IMR-90 (cell line): ENCODE results near the gene PTPRN2. TPM values are rescaled to one million over a fixed set of nuclear protein-coding genes. Genes with fewer than 3 reads are reported as not detected.

Source experiments
- ATAC-seq: fragments of 200-7000 bp; cut with Tn5 transposase; 2 replicates; pipeline ENCODE4 v1.9.1; 2020; ENCODE audit warnings: low read depth, mild to moderate bottlenecking, moderate library complexity
- BruUV-seq: library from RNA; stranded (reverse); fragments of 400-500 nt; replicated peaks from 2 replicates; lab custom pipeline; 2021; lab: Mats Ljungman, UMichigan
- CTCF ChIA-PET: fragments of 300-600 bp; formaldehyde crosslinking; extraction: SDS; loops from one replicate; lab custom pipeline; 2021; ENCODE audit warnings: antibody characterized with exemption; lab: Yijun Ruan, JAX
- POLR2A ChIA-PET: fragments of 300-600 bp; sonication (Branson Sonifier 250); formaldehyde crosslinking; loops from one replicate; lab custom pipeline; 2022; ENCODE audit warnings: antibody characterized with exemption; ENCODE audit not compliant: unreplicated experiment; lab: Charles Lee
- DNase-seq: peaks from one replicate; pipeline ENCODE4 v3.0.0; 2013
- H2AFZ ChIP-seq: replicated peaks from 2 replicates; pipeline ENCODE3; 2013; ENCODE audit warnings: low read length, mild to moderate bottlenecking; ENCODE audit not compliant: poor library complexity
- H2AK5ac ChIP-seq: 2 replicates; pipeline ENCODE4 v1.6.1; 2013; ENCODE audit warnings: low read depth, low read length, inconsistent platforms
- H2AK9ac ChIP-seq: replicated peaks from 2 replicates; pipeline ENCODE3; 2013; ENCODE audit warnings: mild to moderate bottlenecking, low read depth, low read length, moderate library complexity; ENCODE audit not compliant: poor library complexity
- H2BK120ac ChIP-seq: 2 replicates; pipeline ENCODE4 v1.6.1; 2013; ENCODE audit warnings: low read depth, low read length, inconsistent platforms
- H2BK15ac ChIP-seq: 3 replicates; pipeline ENCODE4 v1.6.1; 2013; ENCODE audit warnings: low read depth, low read length, inconsistent platforms
- H2BK20ac ChIP-seq: 2 replicates; pipeline ENCODE4 v1.6.1; 2013; ENCODE audit warnings: low read depth, mild to moderate bottlenecking, inconsistent platforms, low read length, moderate library complexity
- H2BK5ac ChIP-seq: 2 replicates; pipeline ENCODE4 v1.6.1; 2013; ENCODE audit warnings: mild to moderate bottlenecking, low read depth, low read length, inconsistent platforms; ENCODE audit not compliant: poor library complexity, severe bottlenecking
- H3K14ac ChIP-seq: replicated peaks from 2 replicates; pipeline ENCODE4 v1.6.1; 2013; ENCODE audit warnings: low read depth, low read length, inconsistent platforms
- H3K18ac ChIP-seq: 2 replicates; pipeline ENCODE4 v1.6.1; 2013; ENCODE audit warnings: low read depth, low read length, control low read depth
- H3K23ac ChIP-seq: 2 replicates; pipeline ENCODE4 v1.6.1; 2013; ENCODE audit warnings: low read depth, low read length, inconsistent platforms
- H3K27ac ChIP-seq: 2 replicates; pipeline ENCODE4 v1.5.1; 2013; ENCODE audit warnings: mild to moderate bottlenecking, control low read depth, low read length; ENCODE audit not compliant: insufficient read depth
- H3K27me3 ChIP-seq: 2 replicates; pipeline ENCODE4 v1.6.1; 2013; ENCODE audit warnings: low read length; ENCODE audit not compliant: control insufficient read depth, insufficient read depth
- H3K36me3 ChIP-seq: 2 replicates; pipeline ENCODE4 v1.6.1; 2013; ENCODE audit warnings: low read length, mixed read lengths; ENCODE audit not compliant: control insufficient read depth, insufficient read depth
- H3K4ac ChIP-seq: 2 replicates; pipeline ENCODE4 v1.6.1; 2013; ENCODE audit warnings: low read depth, low read length, inconsistent platforms
- H3K4me1 ChIP-seq: 2 replicates; pipeline ENCODE4 v1.6.1; 2013; ENCODE audit warnings: low read length, mixed read lengths; ENCODE audit not compliant: control insufficient read depth, insufficient read depth
- H3K4me2 ChIP-seq: 2 replicates; pipeline ENCODE4 v1.6.1; 2013; ENCODE audit warnings: low read depth, mild to moderate bottlenecking, control low read depth, low read length, moderate library complexity
- H3K4me3 ChIP-seq: 2 replicates; pipeline ENCODE4 v1.5.1; 2013; ENCODE audit warnings: low read depth, mild to moderate bottlenecking, control low read depth, low read length, moderate library complexity; ENCODE audit not compliant: insufficient read depth
- H3K56ac ChIP-seq: 2 replicates; pipeline ENCODE4 v1.6.1; 2013; ENCODE audit warnings: low read length, inconsistent platforms; ENCODE audit not compliant: insufficient read depth; ENCODE audit errors: extremely low read depth
- H3K79me1 ChIP-seq, 2 experiments: 2 replicates each; pipeline ENCODE4 v1.6.1; 2013; ENCODE audit warnings: low read length in 2 of 2, inconsistent platforms in 1 of 2, low read depth in 1 of 2
- H3K9ac ChIP-seq: 2 replicates; pipeline ENCODE4 v1.6.1; 2013; ENCODE audit warnings: low read depth, low read length, control low read depth
- H3K9me1 ChIP-seq: 2 replicates; pipeline ENCODE4 v1.6.1; 2013; ENCODE audit warnings: low read length, inconsistent platforms; ENCODE audit not compliant: insufficient read depth
- H3K9me3 ChIP-seq: 2 replicates; pipeline ENCODE4 v1.6.1; 2013; ENCODE audit warnings: low read length; ENCODE audit not compliant: control insufficient read depth, insufficient read depth
- H4K20me1 ChIP-seq: 2 replicates; pipeline ENCODE4 v1.6.1; 2013; ENCODE audit warnings: low read length, inconsistent platforms; ENCODE audit not compliant: insufficient read depth
- H4K5ac ChIP-seq: 2 replicates; pipeline ENCODE4 v1.6.1; 2013; ENCODE audit warnings: mild to moderate bottlenecking, low read depth, low read length, control low read depth
- H4K8ac ChIP-seq, 2 experiments: 2 replicates each; pipeline ENCODE4 v1.6.1; 2013; ENCODE audit warnings: low read depth in 2 of 2, low read length in 2 of 2, control low read depth in 1 of 2, inconsistent platforms in 1 of 2
- H4K91ac ChIP-seq: 2 replicates; pipeline ENCODE4 v1.6.1; 2013; ENCODE audit warnings: low read depth, low read length, inconsistent platforms; ENCODE audit not compliant: insufficient read depth
- BHLHE40 ChIP-seq: fragments of 150-350 bp; IDR thresholded peaks from 2 replicates; pipeline ENCODE4 v1.6.1; 2016; ENCODE audit warnings: mild to moderate bottlenecking, low read depth, low read length
- CEBPB ChIP-seq: IDR thresholded peaks from 2 replicates; pipeline ENCODE4 v1.6.1; 2012; ENCODE audit warnings: low read depth, low read length, improper control_type of control experiment
- CHD1 ChIP-seq: IDR thresholded peaks from 2 replicates; pipeline ENCODE4 v1.6.1; 2012; ENCODE audit warnings: low read depth, low read length, improper control_type of control experiment
- CTCF ChIP-seq: conservative IDR thresholded peaks from 2 replicates; pipeline ENCODE4 v1.5.1; 2012; ENCODE audit warnings: mild to moderate bottlenecking, low read depth, low read length, improper control_type of control experiment
- ELK1 ChIP-seq: fragments of 150-350 bp; IDR thresholded peaks from 2 replicates; pipeline ENCODE4 v1.6.1; 2016; ENCODE audit warnings: low read depth, mild to moderate bottlenecking, low read length, moderate library complexity, borderline replicate concordance
- FOS ChIP-seq: fragments of 150-350 bp; IDR thresholded peaks from 2 replicates; pipeline ENCODE4 v1.6.1; 2016; ENCODE audit warnings: low read depth, low read length
- MAFK ChIP-seq: IDR thresholded peaks from 2 replicates; pipeline ENCODE4 v1.6.1; 2012; ENCODE audit warnings: low read depth, low read length, improper control_type of control experiment
- MAZ ChIP-seq: IDR thresholded peaks from 2 replicates; pipeline ENCODE4 v1.6.1; 2012; ENCODE audit warnings: low read depth, mild to moderate bottlenecking, low read length, improper control_type of control experiment, moderate library complexity, borderline replicate concordance
- MXI1 ChIP-seq: IDR thresholded peaks from 2 replicates; pipeline ENCODE4 v1.6.1; 2012; ENCODE audit warnings: low read depth, mild to moderate bottlenecking, low read length, moderate library complexity, borderline replicate concordance
- NFE2L2 ChIP-seq: fragments of 150-350 bp; IDR thresholded peaks from 2 replicates; pipeline ENCODE4 v1.6.1; 2016; ENCODE audit warnings: low read depth, mild to moderate bottlenecking, low read length
- POLR2A ChIP-seq: IDR thresholded peaks from 2 replicates; pipeline ENCODE4 v1.6.1; 2012; ENCODE audit warnings: mild to moderate bottlenecking, low read depth, low read length
- RAD21 ChIP-seq: IDR thresholded peaks from 2 replicates; pipeline ENCODE4 v1.6.1; 2012; ENCODE audit warnings: low read length, improper control_type of control experiment
- RCOR1 ChIP-seq: IDR thresholded peaks from 2 replicates; pipeline ENCODE4 v1.6.1; 2012; ENCODE audit warnings: mild to moderate bottlenecking, low read length, improper control_type of control experiment; ENCODE audit not compliant: insufficient replicate concordance
- RFX5 ChIP-seq: IDR thresholded peaks from 2 replicates; pipeline ENCODE4 v1.8.0; 2012; ENCODE audit warnings: low read depth, mild to moderate bottlenecking, low read length, moderate library complexity
- SMC3 ChIP-seq: fragments of 150-350 bp; IDR thresholded peaks from 2 replicates; pipeline ENCODE4 v1.6.1; 2016; ENCODE audit warnings: low read depth, mild to moderate bottlenecking, antibody characterized with exemption, low read length, moderate library complexity
- WGBS, 2 experiments: methylation state at CpG; one replicate each; pipeline versions ENCODE4 v1.1.5 to v1.1.7; 2013; ENCODE audit warnings: missing lambda C conversion rate in 2 of 2; ENCODE audit not compliant: insufficient read length in 1 of 2; ENCODE audit errors: extremely low coverage in 2 of 2; 5-methylcytosine and 5-hydroxymethylcytosine counted together
- dilution Hi-C: fragments of 300-500 bp; cut with HindIII; formaldehyde crosslinking; loops from one replicate; pipeline ENCODE4 v1.14.3; 2018; ENCODE audit warnings: low sequenced_read_pairs; ENCODE audit not compliant: unreplicated experiment
- in situ Hi-C: fragments of 300-500 bp; cut with MboI; formaldehyde crosslinking; loops from 3 replicates; pipeline ENCODE4 v1.14.3; 2019; ENCODE audit warnings: low sequenced_read_pairs, inconsistent platforms, mixed read lengths
- intact Hi-C: fragments of 100-400 bp; cut with micrococcal nuclease; formaldehyde crosslinking; loops from 2 replicates; pipeline ENCODE4 v1.10.0; 2022
- polyA plus RNA-seq, 3 experiments: library from polyadenylated mRNA; depleted of rRNA; stranded (reverse); fragments of >200 nt; gene quantifications; 2 replicates each; pipeline ENCODE4 v1.2.3, GENCODE V29; 2012; ENCODE audit warnings: low replicate concordance in 1 of 3
- total RNA-seq: library from RNA; depleted of rRNA; stranded (reverse); fragments of >200 nt; gene quantifications from 2 replicates; pipeline ENCODE4 v1.2.3, GENCODE V29; 2012
- TF ChIP-seq, protein P1 (sequence below): fragments of 150-350 bp; IDR thresholded peaks from 2 replicates; pipeline ENCODE4 v1.6.1; 2017; ENCODE audit warnings: mild to moderate bottlenecking, antibody characterized with exemption, low read length, low read depth

PTPRN2 gene
- total and polyA plus RNA-seq, 2 of the 4 experiments (the other 2 are of a cell fraction): 0.03 TPM; not detected in 1

- ATAC-seq (no peak), DNase-seq (no peak)
- no peaks in the 10 kb centered on the region for H3K36me3 ChIP-seq
- H3K9me3 ChIP-seq: peaks cover 48% of the 10 kb centered on the region
- no peak overlapping the region for H3K27ac ChIP-seq
- H2AK5ac ChIP-seq: no peak overlapping the region
- intact Hi-C loops (no loop called here), in situ Hi-C loops (no loop called here), dilution Hi-C loops (no loop called here)
- no peaks in the 10 kb centered on the region for H4K20me1 ChIP-seq
- H3K9ac ChIP-seq: no peak overlapping the region
- ChIA-PET POLR2A (no interaction called here), CTCF (no interaction called here)
- H3K4me3 ChIP-seq: no peak overlapping the region
- no TSS peak for BruUV-seq
- H3K4me2 ChIP-seq: no peak overlapping the region
- H4K8ac ChIP-seq: no peak overlapping the region
- H3K27me3 ChIP-seq: no peaks in the 10 kb centered on the region
- H2BK120ac ChIP-seq: no peak overlapping the region
- H3K4me1 ChIP-seq: no peaks in the 10 kb centered on the region
- no peak overlapping the region for H2AFZ ChIP-seq
- no peak for TF ChIP-seq MAZ
- no peak for TF ChIP-seq MAFK
- no peak for TF ChIP-seq CHD1
- TF ChIP-seq CTCF: no peak
- TF ChIP-seq ELK1: no peak
- no peak for TF ChIP-seq RAD21
- TF ChIP-seq RCOR1: no peak
- TF ChIP-seq, protein P1, sequence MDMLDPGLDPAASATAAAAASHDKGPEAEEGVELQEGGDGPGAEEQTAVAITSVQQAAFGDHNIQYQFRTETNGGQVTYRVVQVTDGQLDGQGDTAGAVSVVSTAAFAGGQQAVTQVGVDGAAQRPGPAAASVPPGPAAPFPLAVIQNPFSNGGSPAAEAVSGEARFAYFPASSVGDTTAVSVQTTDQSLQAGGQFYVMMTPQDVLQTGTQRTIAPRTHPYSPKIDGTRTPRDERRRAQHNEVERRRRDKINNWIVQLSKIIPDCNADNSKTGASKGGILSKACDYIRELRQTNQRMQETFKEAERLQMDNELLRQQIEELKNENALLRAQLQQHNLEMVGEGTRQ: no peak
- no peak for TF ChIP-seq SMC3
- TF ChIP-seq POLR2A: no peak
- no peak for TF ChIP-seq MXI1
- no peak for TF ChIP-seq RFX5
- TF ChIP-seq CEBPB: no peak
- TF ChIP-seq FOS: no peak
- no peak for TF ChIP-seq BHLHE40
- TF ChIP-seq NFE2L2: no peak
- no peak overlapping the region for H3K23ac ChIP-seq
- H3K14ac ChIP-seq: no peak overlapping the region
- H2BK5ac ChIP-seq: no peak overlapping the region
- H3K18ac ChIP-seq: no peak overlapping the region
- no peak overlapping the region for H3K56ac ChIP-seq
- H2BK20ac ChIP-seq: no peak overlapping the region
- H4K91ac ChIP-seq: no peak overlapping the region
- no peaks in the 10 kb centered on the region for H3K9me1 ChIP-seq
- H4K5ac ChIP-seq: no peak overlapping the region
- no peak overlapping the region for H2BK15ac ChIP-seq
- WGBS, 2 experiments: no CpG with 5 or more reads among the region's 9 CpGs
- H3K4ac ChIP-seq: no peak overlapping the region
- no peaks in the 10 kb centered on the region for H3K79me1 ChIP-seq
- no peak overlapping the region for H2AK9ac ChIP-seq
Observed at GRCh38 chr7:158102897-158103296, 484.7 kb downstream of the PTPRN2 start.
